Epithelial cell of prostate (primary cell): ENCODE measurements around the gene RUNX1.

Experiments used
- DNase-seq: peaks from one replicate; pipeline ENCODE4 v3.0.0-alpha.2; 2011; ENCODE audit warnings: low read depth, low spot score
- H3K27ac ChIP-seq: fragments of 450-650 bp; 2 replicates; pipeline ENCODE4 v1.5.1; 2017; ENCODE audit warnings: mild to moderate bottlenecking

RUNX1 gene

GRCh38 chr21:34875830-34876229 is 173.3 kb downstream of the RUNX1 start:
- no peak for DNase-seq
- no peak overlapping the region for H3K27ac ChIP-seq

- no peak overlapping the region for H3K27ac ChIP-seq
- DNase-seq = no peak
Observed at GRCh38 chr21:34874684-34875513, 174.2 kb downstream of the RUNX1 start.

GRCh38 chr21:34871026-34871908 is 177.8 kb downstream of the RUNX1 start:
- H3K27ac ChIP-seq = no peak overlapping the region
- no peak for DNase-seq

GRCh38 chr21:34870246-34870645 is 178.9 kb downstream of the RUNX1 start:
- no peak overlapping the region for H3K27ac ChIP-seq
- DNase-seq = no peak

- DNase-seq = no peak
- no peak overlapping the region for H3K27ac ChIP-seq
Observed at GRCh38 chr21:34869545-34869944, 179.6 kb downstream of the RUNX1 start.

- no peak for DNase-seq
- no peak overlapping the region for H3K27ac ChIP-seq
Observed at GRCh38 chr21:34867785-34868184, 181.3 kb downstream of the RUNX1 start.

- no peak for DNase-seq
- H3K27ac ChIP-seq = peak overlapping the region; percentile 70
Observed at GRCh38 chr21:34865400-34866241, 183.5 kb downstream of the RUNX1 start.

- H3K27ac ChIP-seq = peak overlapping the region; percentile 70
Observed at GRCh38 chr21:34864370-34865149, 184.5 kb downstream of the RUNX1 start.

GRCh38 chr21:34862951-34863350 is 186.2 kb downstream of the RUNX1 start:
- H3K27ac ChIP-seq = no peak overlapping the region
- DNase-seq = no peak

More at GRCh38 chr21:34864370-34865149, 184.5 kb downstream of the RUNX1 start:
- DNase-seq = no peak

- H3K27ac ChIP-seq = no peak overlapping the region
- DNase-seq = no peak
Observed at GRCh38 chr21:34861258-34861657, 187.8 kb downstream of the RUNX1 start.

- no peak for DNase-seq
Observed at GRCh38 chr21:34859976-34860653, 189.0 kb downstream of the RUNX1 start.

GRCh38 chr21:34858559-34858958 is 190.5 kb downstream of the RUNX1 start:
- H3K27ac ChIP-seq = no peak overlapping the region
- DNase-seq = no peak

More at GRCh38 chr21:34859976-34860653, 189.0 kb downstream of the RUNX1 start:
- no peak overlapping the region for H3K27ac ChIP-seq

- DNase-seq = no peak
- no peak overlapping the region for H3K27ac ChIP-seq
Observed at GRCh38 chr21:34857874-34858273, 191.2 kb downstream of the RUNX1 start.

GRCh38 chr21:34857122-34857713 is 191.9 kb downstream of the RUNX1 start:
- H3K27ac ChIP-seq = no peak overlapping the region
- no peak for DNase-seq

GRCh38 chr21:34852448-34852847 is 196.7 kb downstream of the RUNX1 start:
- no peak overlapping the region for H3K27ac ChIP-seq
- DNase-seq = no peak

GRCh38 chr21:34850166-34850690 is 198.9 kb downstream of the RUNX1 start:
- no peak overlapping the region for H3K27ac ChIP-seq
- DNase-seq = no peak

- H3K27ac ChIP-seq = peak overlapping the region; percentile 72
- no peak for DNase-seq
Observed at GRCh38 chr21:34846601-34847112, 202.4 kb downstream of the RUNX1 start.
